HepG2 (cell line): ENCODE results near the gene BCAP29. TPM values are rescaled to one million over a fixed set of nuclear protein-coding genes. Genes with fewer than 3 reads are reported as not detected.

Experiments used
- AGO2 ChIP-seq: fragments of 200-400 bp; formaldehyde crosslinking; optimal IDR thresholded peaks from 2 replicates; pipeline ENCODE3; 2017; ENCODE audit warnings: mild to moderate bottlenecking, low read depth, low read length, moderate library complexity
- ARNT2 ChIP-seq: sonication (generic); formaldehyde crosslinking; IDR thresholded peaks from 2 replicates; pipeline ENCODE4 v1.8.0; 2022; ENCODE audit warnings: mild to moderate bottlenecking, low read depth, missing genetic modification reagents, moderate library complexity
- BRCA1 ChIP-seq: sonication (generic); formaldehyde crosslinking; IDR thresholded peaks from 2 replicates; pipeline ENCODE4 v1.4.0; 2020; ENCODE audit warnings: missing genetic modification reagents
- HOXA3 ChIP-seq: sonication (generic); formaldehyde crosslinking; IDR thresholded peaks from 2 replicates; pipeline ENCODE4 v1.5.0; 2020; ENCODE audit warnings: missing genetic modification reagents
- STAG1 ChIP-seq: sonication (generic); formaldehyde crosslinking; IDR thresholded peaks from 2 replicates; pipeline ENCODE4 v1.4.0; 2020; ENCODE audit warnings: missing genetic modification reagents
- ZMAT3 ChIP-seq: sonication (generic); formaldehyde crosslinking; conservative IDR thresholded peaks from 2 replicates; pipeline ENCODE4 v1.7.0; 2021; ENCODE audit warnings: missing genetic modification reagents
- ZNF331 ChIP-seq: sonication (generic); formaldehyde crosslinking; IDR thresholded peaks from 2 replicates; pipeline ENCODE4 v1.4.0; 2020; ENCODE audit warnings: missing genetic modification reagents
- ZNF792 ChIP-seq: IDR thresholded peaks from 2 replicates; pipeline ENCODE4 v1.6.1; 2016
- polyA plus RNA-seq, 8 experiments: library from polyadenylated mRNA; depleted of rRNA in 3 of 8; stranded (reverse) in 7 of 8; unstranded in 1 of 8; fragments of >200 nt; fragmentation: Illumina TruSeq in 4 of 8; extraction: Trizol in 4 of 8; gene quantifications; 2 replicates each; pipeline versions ENCODE4 v1.2.1 to v1.2.3, GENCODE V29; 2011 to 2016; ENCODE audit warnings: low read depth in 4 of 8, missing spikeins in 1 of 8, mixed read lengths in 1 of 8; ENCODE audit not compliant: insufficient read depth in 1 of 8
- total RNA-seq, 5 experiments: library from RNA; depleted of rRNA; stranded (reverse); fragments of >200 nt; fragmentation: Illumina TruSeq; extraction: Trizol; gene quantifications; 2 replicates each; pipeline ENCODE4 v1.2.3, GENCODE V29; 2016; ENCODE audit warnings: low read depth in 1 of 5
- TF ChIP-seq, protein P1 (sequence below): sonication (generic); formaldehyde crosslinking; IDR thresholded peaks from 2 replicates; pipeline ENCODE4 v1.8.0; 2022; ENCODE audit warnings: low read depth, missing genetic modification reagents
- TF ChIP-seq, protein P2 (sequence below): sonication (generic); formaldehyde crosslinking; IDR thresholded peaks from 2 replicates; pipeline ENCODE4 v1.5.0; 2020; ENCODE audit warnings: mild to moderate bottlenecking, missing genetic modification reagents, borderline replicate concordance
- TF ChIP-seq, protein P3 (sequence below): IDR thresholded peaks from 2 replicates; pipeline ENCODE4 v1.6.1; 2016; ENCODE audit warnings: control low read depth
- TF ChIP-seq, protein P4 (sequence below): IDR thresholded peaks from 2 replicates; pipeline ENCODE4 v1.4.0; 2020; ENCODE audit warnings: mild to moderate bottlenecking, missing genetic modification reagents
- TF ChIP-seq, protein P5 (sequence below): sonication (generic); formaldehyde crosslinking; IDR thresholded peaks from 2 replicates; pipeline ENCODE4 v1.9.0; 2021; ENCODE audit warnings: missing genetic modification reagents, mild to moderate bottlenecking, borderline replicate concordance

The BCAP29 gene
- total and polyA plus RNA-seq, 2 of the 13 experiments (the other 11 are each of a cell fraction or from before 2014, with no cell fraction given): 15.3 to 35.6 TPM

DNA sequence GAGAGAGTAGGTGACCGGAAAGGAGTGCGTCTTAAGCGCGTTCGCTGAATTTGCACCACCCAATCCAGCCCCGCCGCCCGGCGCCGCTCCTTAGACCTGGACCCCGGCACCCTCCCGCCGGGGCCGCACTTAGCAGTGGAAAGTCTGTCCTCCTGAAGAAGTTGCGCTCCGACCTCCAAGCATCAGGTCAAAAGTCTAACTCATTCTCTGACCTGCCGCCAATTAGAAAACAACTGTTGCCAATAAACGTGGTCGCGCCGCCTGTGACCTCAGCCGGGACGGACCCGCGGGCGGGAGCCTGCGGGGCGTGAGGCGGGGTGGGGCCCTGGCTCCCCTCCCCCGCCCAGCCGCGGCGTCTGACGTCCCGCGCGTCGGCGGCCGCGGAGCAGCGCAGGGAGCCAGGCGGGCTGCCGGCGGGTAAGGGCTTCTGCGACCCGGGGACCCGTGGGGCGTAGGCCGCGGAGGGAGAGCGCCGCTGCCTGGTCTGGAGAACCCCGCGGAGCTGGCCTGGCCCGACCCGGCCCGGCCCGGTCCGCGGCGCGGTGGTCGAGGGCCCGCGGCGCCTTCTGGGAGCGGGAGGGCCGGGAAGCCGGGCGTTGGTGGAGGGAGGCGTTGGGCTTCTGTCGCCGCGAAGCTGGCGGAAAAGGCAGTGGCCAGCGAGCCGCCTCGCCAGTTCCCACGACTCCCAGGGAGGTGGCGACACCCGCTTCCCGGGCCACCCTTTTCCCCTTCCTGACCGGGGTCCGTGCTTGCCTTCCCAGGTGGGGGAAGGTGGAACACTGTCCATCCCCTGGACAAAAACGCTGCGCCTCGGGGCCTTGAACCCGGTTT is at the start of gene BCAP29 (continued):
- TF ChIP-seq ZNF792 (peak; percentile 14; the same call in 1 of the 2 replicates), HOXA3 (CRISPR knock-in tag) (peak; percentile 86), ZMAT3 (CRISPR knock-in tag) (peak; percentile 10; the same call in 1 of the 2 replicates), ARNT2 (CRISPR knock-in tag) (peak; percentile 85), BRCA1 (CRISPR knock-in tag) (0 out of 2 replicates have a peak, but pooled peaks have one; percentile 47), STAG1 (CRISPR knock-in tag) (peak; percentile 33), AGO2 (peak; percentile 92), ZNF331 (peak; percentile 48; the same call in 1 of the 2 replicates)
- TF ChIP-seq, protein P1, sequence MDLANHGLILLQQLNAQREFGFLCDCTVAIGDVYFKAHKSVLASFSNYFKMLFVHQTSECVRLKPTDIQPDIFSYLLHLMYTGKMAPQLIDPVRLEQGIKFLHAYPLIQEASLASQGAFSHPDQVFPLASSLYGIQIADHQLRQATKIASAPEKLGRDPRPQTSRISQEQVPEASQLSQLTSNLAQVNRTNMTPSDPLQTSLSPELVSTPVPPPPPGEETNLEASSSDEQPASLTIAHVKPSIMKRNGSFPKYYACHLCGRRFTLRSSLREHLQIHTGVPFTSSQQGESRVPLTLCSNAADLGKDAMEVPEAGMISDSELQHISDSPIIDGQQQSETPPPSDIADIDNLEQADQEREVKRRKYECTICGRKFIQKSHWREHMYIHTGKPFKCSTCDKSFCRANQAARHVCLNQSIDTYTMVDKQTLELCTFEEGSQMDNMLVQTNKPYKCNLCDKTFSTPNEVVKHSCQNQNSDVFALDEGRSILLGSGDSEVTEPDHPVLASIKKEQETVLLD: peak; percentile 21; the same call in 1 of the 2 replicates
- TF ChIP-seq, protein P2, sequence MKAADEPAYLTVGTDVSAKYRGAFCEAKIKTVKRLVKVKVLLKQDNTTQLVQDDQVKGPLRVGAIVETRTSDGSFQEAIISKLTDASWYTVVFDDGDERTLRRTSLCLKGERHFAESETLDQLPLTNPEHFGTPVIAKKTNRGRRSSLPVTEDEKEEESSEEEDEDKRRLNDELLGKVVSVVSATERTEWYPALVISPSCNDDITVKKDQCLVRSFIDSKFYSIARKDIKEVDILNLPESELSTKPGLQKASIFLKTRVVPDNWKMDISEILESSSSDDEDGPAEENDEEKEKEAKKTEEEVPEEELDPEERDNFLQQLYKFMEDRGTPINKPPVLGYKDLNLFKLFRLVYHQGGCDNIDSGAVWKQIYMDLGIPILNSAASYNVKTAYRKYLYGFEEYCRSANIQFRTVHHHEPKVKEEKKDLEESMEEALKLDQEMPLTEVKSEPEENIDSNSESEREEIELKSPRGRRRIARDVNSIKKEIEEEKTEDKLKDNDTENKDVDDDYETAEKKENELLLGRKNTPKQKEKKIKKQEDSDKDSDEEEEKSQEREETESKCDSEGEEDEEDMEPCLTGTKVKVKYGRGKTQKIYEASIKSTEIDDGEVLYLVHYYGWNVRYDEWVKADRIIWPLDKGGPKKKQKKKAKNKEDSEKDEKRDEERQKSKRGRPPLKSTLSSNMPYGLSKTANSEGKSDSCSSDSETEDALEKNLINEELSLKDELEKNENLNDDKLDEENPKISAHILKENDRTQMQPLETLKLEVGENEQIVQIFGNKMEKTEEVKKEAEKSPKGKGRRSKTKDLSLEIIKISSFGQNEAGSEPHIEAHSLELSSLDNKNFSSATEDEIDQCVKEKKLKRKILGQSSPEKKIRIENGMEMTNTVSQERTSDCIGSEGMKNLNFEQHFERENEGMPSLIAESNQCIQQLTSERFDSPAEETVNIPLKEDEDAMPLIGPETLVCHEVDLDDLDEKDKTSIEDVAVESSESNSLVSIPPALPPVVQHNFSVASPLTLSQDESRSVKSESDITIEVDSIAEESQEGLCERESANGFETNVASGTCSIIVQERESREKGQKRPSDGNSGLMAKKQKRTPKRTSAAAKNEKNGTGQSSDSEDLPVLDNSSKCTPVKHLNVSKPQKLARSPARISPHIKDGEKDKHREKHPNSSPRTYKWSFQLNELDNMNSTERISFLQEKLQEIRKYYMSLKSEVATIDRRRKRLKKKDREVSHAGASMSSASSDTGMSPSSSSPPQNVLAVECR: peak; percentile 70
- TF ChIP-seq, protein P3, sequence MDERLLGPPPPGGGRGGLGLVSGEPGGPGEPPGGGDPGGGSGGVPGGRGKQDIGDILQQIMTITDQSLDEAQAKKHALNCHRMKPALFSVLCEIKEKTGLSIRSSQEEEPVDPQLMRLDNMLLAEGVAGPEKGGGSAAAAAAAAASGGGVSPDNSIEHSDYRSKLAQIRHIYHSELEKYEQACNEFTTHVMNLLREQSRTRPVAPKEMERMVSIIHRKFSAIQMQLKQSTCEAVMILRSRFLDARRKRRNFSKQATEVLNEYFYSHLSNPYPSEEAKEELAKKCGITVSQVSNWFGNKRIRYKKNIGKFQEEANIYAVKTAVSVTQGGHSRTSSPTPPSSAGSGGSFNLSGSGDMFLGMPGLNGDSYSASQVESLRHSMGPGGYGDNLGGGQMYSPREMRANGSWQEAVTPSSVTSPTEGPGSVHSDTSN (CRISPR knock-in tag): no peak
- TF ChIP-seq, protein P4, sequence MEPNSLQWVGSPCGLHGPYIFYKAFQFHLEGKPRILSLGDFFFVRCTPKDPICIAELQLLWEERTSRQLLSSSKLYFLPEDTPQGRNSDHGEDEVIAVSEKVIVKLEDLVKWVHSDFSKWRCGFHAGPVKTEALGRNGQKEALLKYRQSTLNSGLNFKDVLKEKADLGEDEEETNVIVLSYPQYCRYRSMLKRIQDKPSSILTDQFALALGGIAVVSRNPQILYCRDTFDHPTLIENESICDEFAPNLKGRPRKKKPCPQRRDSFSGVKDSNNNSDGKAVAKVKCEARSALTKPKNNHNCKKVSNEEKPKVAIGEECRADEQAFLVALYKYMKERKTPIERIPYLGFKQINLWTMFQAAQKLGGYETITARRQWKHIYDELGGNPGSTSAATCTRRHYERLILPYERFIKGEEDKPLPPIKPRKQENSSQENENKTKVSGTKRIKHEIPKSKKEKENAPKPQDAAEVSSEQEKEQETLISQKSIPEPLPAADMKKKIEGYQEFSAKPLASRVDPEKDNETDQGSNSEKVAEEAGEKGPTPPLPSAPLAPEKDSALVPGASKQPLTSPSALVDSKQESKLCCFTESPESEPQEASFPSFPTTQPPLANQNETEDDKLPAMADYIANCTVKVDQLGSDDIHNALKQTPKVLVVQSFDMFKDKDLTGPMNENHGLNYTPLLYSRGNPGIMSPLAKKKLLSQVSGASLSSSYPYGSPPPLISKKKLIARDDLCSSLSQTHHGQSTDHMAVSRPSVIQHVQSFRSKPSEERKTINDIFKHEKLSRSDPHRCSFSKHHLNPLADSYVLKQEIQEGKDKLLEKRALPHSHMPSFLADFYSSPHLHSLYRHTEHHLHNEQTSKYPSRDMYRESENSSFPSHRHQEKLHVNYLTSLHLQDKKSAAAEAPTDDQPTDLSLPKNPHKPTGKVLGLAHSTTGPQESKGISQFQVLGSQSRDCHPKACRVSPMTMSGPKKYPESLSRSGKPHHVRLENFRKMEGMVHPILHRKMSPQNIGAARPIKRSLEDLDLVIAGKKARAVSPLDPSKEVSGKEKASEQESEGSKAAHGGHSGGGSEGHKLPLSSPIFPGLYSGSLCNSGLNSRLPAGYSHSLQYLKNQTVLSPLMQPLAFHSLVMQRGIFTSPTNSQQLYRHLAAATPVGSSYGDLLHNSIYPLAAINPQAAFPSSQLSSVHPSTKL (CRISPR knock-in tag): peak; percentile 33; the same call in 1 of the 2 replicates
- TF ChIP-seq, protein P5, sequence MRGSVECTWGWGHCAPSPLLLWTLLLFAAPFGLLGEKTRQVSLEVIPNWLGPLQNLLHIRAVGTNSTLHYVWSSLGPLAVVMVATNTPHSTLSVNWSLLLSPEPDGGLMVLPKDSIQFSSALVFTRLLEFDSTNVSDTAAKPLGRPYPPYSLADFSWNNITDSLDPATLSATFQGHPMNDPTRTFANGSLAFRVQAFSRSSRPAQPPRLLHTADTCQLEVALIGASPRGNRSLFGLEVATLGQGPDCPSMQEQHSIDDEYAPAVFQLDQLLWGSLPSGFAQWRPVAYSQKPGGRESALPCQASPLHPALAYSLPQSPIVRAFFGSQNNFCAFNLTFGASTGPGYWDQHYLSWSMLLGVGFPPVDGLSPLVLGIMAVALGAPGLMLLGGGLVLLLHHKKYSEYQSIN: no peak
